Spleen (tissue), 7 donors: ENCODE measurements around the gene E4F1.

ENCODE experiments used
- CTCF ChIP-seq, 11 experiments: fragments of 200-600 bp in 7 of 11; fragments of 450-650 bp in 4 of 11; sonication (generic) in 4 of 11; IDR thresholded peaks in 8 of 11; conservative IDR thresholded peaks in 3 of 11; 1 replicate in 7 of 11; 2 replicates in 4 of 11; pipeline versions ENCODE4 v1.4.0 to v1.8.0; 2016 to 2021; ENCODE audit warnings: antibody characterized with exemption in 11 of 11, inconsistent platforms in 4 of 11, mild to moderate bottlenecking in 1 of 11
- POLR2AphosphoS5 ChIP-seq, 3 donors: sonication (generic); formaldehyde crosslinking; IDR thresholded peaks; one replicate each; pipeline ENCODE4 v1.5.1; 2017; ENCODE audit warnings: antibody characterized with exemption in 3 of 3
- donor health status: DM: no; HTN: no; CAD: no; lungs with moderate emphysema.
- donor health status: DM: no; HTN: no; CAD: no.
- donor health status: DM: no; HTN: no; CAD: no.

GRCh38 chr16:2228161-2228824 is 4.9 kb downstream of the E4F1 start:
- no peak for TF ChIP-seq CTCF (IDR thresholded peaks at IDR 0.05 in 8 of 11, conservative IDR thresholded peaks at IDR 0.05 in 3 of 11)
- TF ChIP-seq POLR2AphosphoS5 (IDR thresholded peaks at IDR 0.05) = no peak
